Endothelial cell of umbilical vein (primary cell): ENCODE results near the gene LAMC1. TPM values are rescaled to one million over a fixed set of nuclear protein-coding genes. Genes with fewer than 3 reads are reported as not detected.

Experiments
- BruUV-seq: library from RNA; stranded (reverse); fragments of 400-500 nt; replicated peaks from 2 replicates; lab custom pipeline; 2021; lab: Mats Ljungman, UMichigan
- CTCF ChIA-PET: fragments of 300-600, 350-600 bp; sonication (Branson Sonifier 250); formaldehyde crosslinking; loops from one replicate; lab custom pipeline; 2021; ENCODE audit warnings: antibody characterized with exemption, inconsistent platforms; lab: Charles Lee
- POLR2A ChIA-PET: fragments of 300-600, 350-600 bp; sonication (Branson Sonifier 250); formaldehyde crosslinking; loops from one replicate; lab custom pipeline; 2021; ENCODE audit warnings: antibody characterized with exemption, inconsistent platforms; lab: Charles Lee
- DNase-seq: peaks from one replicate; pipeline ENCODE4 v3.0.0-alpha.2; 2011; ENCODE audit warnings: low read depth, low spot score
- FAIRE-seq: peaks from 2 replicates; lab custom pipeline; 2011; peaks lifted over from hg19 to GRCh38; lab: Jason Lieb, UNC
- H2AFZ ChIP-seq: 2 replicates; pipeline ENCODE4 v1.6.0; 2012; ENCODE audit warnings: low read depth, low read length, control low read depth, inconsistent platforms
- H3K27ac ChIP-seq: 2 replicates; pipeline ENCODE4 v1.5.1; 2011; ENCODE audit warnings: low read depth, mild to moderate bottlenecking, control low read depth, low read length, moderate library complexity; ENCODE audit not compliant: insufficient read depth
- H3K27me3 ChIP-seq, 2 experiments: 2 replicates each; pipeline versions ENCODE4 v1.6.0 to v1.6.1; 2011; ENCODE audit warnings: low read length in 2 of 2, mixed read lengths in 1 of 2; ENCODE audit not compliant: control insufficient read depth in 2 of 2, insufficient read depth in 2 of 2
- H3K36me3 ChIP-seq, 2 experiments: 2 replicates in 1 of 2; 3 replicates in 1 of 2; pipeline ENCODE4 v1.5.1; 2011; ENCODE audit warnings: low read length in 2 of 2, mild to moderate bottlenecking in 1 of 2, moderate library complexity in 1 of 2; ENCODE audit not compliant: control insufficient read depth in 2 of 2, insufficient read depth in 2 of 2; ENCODE audit errors: extremely low read depth in 1 of 2
- H3K4me1 ChIP-seq: 3 replicates; pipeline ENCODE4 v1.5.1; 2011; ENCODE audit warnings: mild to moderate bottlenecking, low read length; ENCODE audit not compliant: control insufficient read depth, insufficient read depth; ENCODE audit errors: extremely low read depth
- H3K4me2 ChIP-seq: 2 replicates; pipeline ENCODE4 v1.6.1; 2011; ENCODE audit warnings: low read length, control low read depth, mixed read lengths; ENCODE audit not compliant: insufficient read depth
- H3K4me3 ChIP-seq, 3 experiments: fragments of 200-600 bp in 1 of 3; sonication (generic), shearing (Covaris generic) in 1 of 3; replicated peaks in 1 of 3; 2 replicates each; pipeline ENCODE4 v1.5.1; 2011 to 2016; ENCODE audit warnings: control low read depth in 3 of 3, low read length in 3 of 3, mild to moderate bottlenecking in 2 of 3, inconsistent platforms in 1 of 3, low read depth in 1 of 3, moderate library complexity in 1 of 3; ENCODE audit not compliant: insufficient read depth in 1 of 3
- H3K79me2 ChIP-seq: 2 replicates; pipeline ENCODE4 v1.6.0; 2012; ENCODE audit warnings: low read length, inconsistent platforms; ENCODE audit not compliant: control insufficient read depth, insufficient read depth
- H3K9ac ChIP-seq: replicated peaks from 2 replicates; pipeline ENCODE3; 2011; ENCODE audit warnings: low read length, control low read depth; ENCODE audit not compliant: insufficient read depth; ENCODE audit errors: extremely low read depth
- H3K9me1 ChIP-seq: replicated peaks from 3 replicates; pipeline ENCODE4 v1.6.0; 2011; ENCODE audit warnings: mild to moderate bottlenecking, low read length; ENCODE audit not compliant: control insufficient read depth, insufficient read depth; ENCODE audit errors: extremely low read depth
- H3K9me3 ChIP-seq: replicated peaks from 2 replicates; pipeline ENCODE4 v1.5.1; 2012; ENCODE audit warnings: low read length, inconsistent platforms; ENCODE audit not compliant: control insufficient read depth, insufficient read depth
- H4K20me1 ChIP-seq: replicated peaks from 2 replicates; pipeline ENCODE3; 2011; ENCODE audit warnings: mild to moderate bottlenecking, low read length; ENCODE audit not compliant: control insufficient read depth, insufficient read depth; ENCODE audit errors: extremely low read depth
- CTCF ChIP-seq, 2 donors: IDR thresholded peaks; 1 replicate in 1 of 2; 2 replicates in 1 of 2; pipeline ENCODE4 v1.5.1; 2011; ENCODE audit warnings: low read length in 2 of 2, mild to moderate bottlenecking in 2 of 2, moderate library complexity in 2 of 2, control low read depth in 1 of 2, inconsistent platforms in 1 of 2, low read depth in 1 of 2; ENCODE audit not compliant: insufficient read depth in 1 of 2; ENCODE audit errors: extremely low read depth in 1 of 2
- EZH2 ChIP-seq: IDR thresholded peaks from 2 replicates; pipeline ENCODE4 v1.6.1; 2012; ENCODE audit warnings: borderline replicate concordance, low read depth, mild to moderate bottlenecking, moderate library complexity, low read length, inconsistent platforms; ENCODE audit not compliant: severe bottlenecking
- FOS ChIP-seq: IDR thresholded peaks from 2 replicates; pipeline ENCODE4 v1.6.1; 2011; ENCODE audit warnings: mild to moderate bottlenecking, low read length, moderate library complexity, borderline replicate concordance; ENCODE audit not compliant: insufficient read depth
- GATA2 ChIP-seq: IDR thresholded peaks from 2 replicates; pipeline ENCODE4 v1.7.0; 2011; ENCODE audit warnings: low read depth, mild to moderate bottlenecking, moderate library complexity, mixed read lengths, low read length; ENCODE audit not compliant: insufficient read length, insufficient read depth
- JUN ChIP-seq: IDR thresholded peaks from 2 replicates; pipeline ENCODE4 v1.6.1; 2011; ENCODE audit warnings: borderline replicate concordance, low read depth; ENCODE audit not compliant: insufficient read length, insufficient read depth
- MAX ChIP-seq: IDR thresholded peaks from 2 replicates; pipeline ENCODE4 v1.6.1; 2011; ENCODE audit not compliant: insufficient read depth, insufficient read length
- MYC ChIP-seq: IDR thresholded peaks from one replicate; pipeline ENCODE4 v1.6.1; 2011; ENCODE audit warnings: mild to moderate bottlenecking, low read depth, low read length
- POLR2A ChIP-seq: IDR thresholded peaks from 2 replicates; pipeline ENCODE4 v1.6.1; 2012; ENCODE audit warnings: low read depth, mild to moderate bottlenecking, control low read depth, low read length
- POLR2AphosphoS5 ChIP-seq: IDR thresholded peaks from 2 replicates; pipeline ENCODE4 v1.6.1; 2012; ENCODE audit warnings: low read depth, mild to moderate bottlenecking, control low read depth, low read length, moderate library complexity; ENCODE audit not compliant: insufficient read depth
- dilution Hi-C: fragments of 300-500 bp; cut with MboI; formaldehyde crosslinking; loops from one replicate; pipeline ENCODE4 v1.15.0; 2019; ENCODE audit warnings: low sequenced_read_pairs; ENCODE audit not compliant: extremely low pct_ligation_motif_present
- intact Hi-C: fragments of 100-400 bp; cut with micrococcal nuclease; formaldehyde crosslinking; loops from one replicate; pipeline ENCODE4 v1.10.0; 2022
- polyA plus RNA-seq, 4 experiments: library from polyadenylated mRNA; depleted of rRNA in 3 of 4; stranded (reverse) in 3 of 4; unstranded in 1 of 4; fragments of >200 nt; gene quantifications; 2 replicates each; pipeline versions ENCODE4 v1.2.1 to v1.2.3, GENCODE V29; 2011 to 2012; ENCODE audit warnings: missing spikeins in 1 of 4
- total RNA-seq: library from RNA; stranded (reverse); gene quantifications from 2 replicates; pipeline ENCODE4 v1.2.3, GENCODE V29; 2021

Gene LAMC1
- total and polyA plus RNA-seq, 2 donors (not counting 3 experiments of a cell fraction or from before 2014, with no cell fraction given), result 92.5 to 216 TPM

DNA sequence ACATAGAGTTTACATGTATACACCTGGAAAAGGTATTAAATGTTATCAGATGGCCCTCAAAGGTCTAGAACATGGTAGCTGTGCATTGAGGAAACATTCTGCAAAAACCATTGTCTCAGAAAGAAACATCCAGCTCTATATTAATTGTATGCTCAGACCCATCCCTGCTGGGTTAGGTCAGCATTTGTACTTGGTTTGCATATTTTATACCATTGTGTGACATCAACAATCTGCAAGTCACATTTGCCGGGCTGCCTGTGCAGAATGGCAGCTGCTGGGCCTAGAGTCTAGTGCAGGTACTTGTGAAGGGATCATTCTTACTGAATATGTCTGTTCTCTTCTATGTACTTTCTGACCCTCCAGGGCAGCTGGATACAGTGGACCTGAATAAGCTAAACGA, 119.0 kb downstream of the LAMC1 start:
- POLR2A ChIA-PET, result no interaction called here

More for the DNA sequence above, 119.0 kb downstream of the LAMC1 start:
- no peaks in the 10 kb centered on the region for H3K79me2 ChIP-seq
- no peaks in the 10 kb centered on the region for H4K20me1 ChIP-seq
- intact Hi-C loops, result no loop called here
- dilution Hi-C loops, result no loop called here
- H3K9ac ChIP-seq, result no peak overlapping the region
- CTCF ChIA-PET, result interaction anchor here (1.1 to 2.1 kb wide), 2 partner anchors 85 to 180 kb away, joined by 3 to 11 read pairs; no protein-coding TSS in a partner anchor
- peaks cover 25% of the 10 kb centered on the region for H3K4me1 ChIP-seq
- no peak overlapping the region for H3K27ac ChIP-seq
- H3K36me3 ChIP-seq, result peaks cover 15 to 33% of the 10 kb centered on the region in 2 experiments
- DNase-seq, result no peak
- H3K9me1 ChIP-seq, result no peaks in the 10 kb centered on the region
- no peak overlapping the region for H3K4me3 ChIP-seq
- H3K9me3 ChIP-seq, result no peaks in the 10 kb centered on the region
- H3K27me3 ChIP-seq, result no peaks in the 10 kb centered on the region
- no peak overlapping the region for H2AFZ ChIP-seq
- TF ChIP-seq MYC (no peak), JUN (no peak), CTCF (IDR thresholded peaks at IDR 0.05; ENCODE audit: extremely low read depth in 1 of 2, insufficient read depth in 1 of 2, low read depth in 1 of 2, low read length in 2 of 2) (no peak), POLR2A (no peak), FOS (no peak), EZH2 (no peak), GATA2 (no peak), MAX (no peak), POLR2AphosphoS5 (no peak)
- BruUV-seq, result no TSS peak
- no peak for FAIRE-seq
- no peak overlapping the region for H3K4me2 ChIP-seq
